ENCODE data around the gene MPEG1. TPM values are rescaled to one million over a fixed set of nuclear protein-coding genes. Genes with fewer than 3 reads are reported as not detected.

Gene MPEG1
- total RNA-seq, 1 donor from 2014 or later = not detected

- Histone ChIP-seq H3K36me3 (ENCODE audit: control insufficient read depth, insufficient read depth, low read length) (peaks cover 9% of the 10 kb centered on the region), H3K27me3 (ENCODE audit: control insufficient read depth, insufficient read depth, low read length) (no peaks in the 10 kb centered on the region), H3K4me3 (ENCODE audit: low read depth, low read length) (no peak overlapping the region)
- FAIRE-seq (no peak), DNase-seq (ENCODE audit: low read depth) (peak; percentile 38)
- TF ChIP-seq CTCF (IDR thresholded peaks at IDR 0.05; ENCODE audit: insufficient read depth, low read length, severe bottlenecking) = peak; percentile 84
These were observed 6.1 kb downstream of the MPEG1 start for GRCh38 chr11:59206635-59207034.

- H3K36me3 ChIP-seq (ENCODE audit: control insufficient read depth, insufficient read depth, low read length) = peaks cover 9% of the 10 kb centered on the region
- DNase-seq (ENCODE audit: low read depth) (no peak), FAIRE-seq (no peak)
- TF ChIP-seq CTCF (IDR thresholded peaks at IDR 0.05; ENCODE audit: insufficient read depth, low read length, severe bottlenecking) = no peak
- no peaks in the 10 kb centered on the region for H3K27me3 ChIP-seq (ENCODE audit: control insufficient read depth, insufficient read depth, low read length)
- no peak overlapping the region for H3K4me3 ChIP-seq (ENCODE audit: low read depth, low read length)
These were observed 7.1 kb downstream of the MPEG1 start for GRCh38 chr11:59205648-59206047.

GRCh38 chr11:59204746-59205145 lies 8.0 kb downstream of the MPEG1 start:
- Histone ChIP-seq H3K27me3 (ENCODE audit: control insufficient read depth, insufficient read depth, low read length) (no peaks in the 10 kb centered on the region), H3K4me3 (ENCODE audit: low read depth, low read length) (no peak overlapping the region), H3K36me3 (ENCODE audit: control insufficient read depth, insufficient read depth, low read length) (peaks cover 9% of the 10 kb centered on the region)
- TF ChIP-seq CTCF (IDR thresholded peaks at IDR 0.05; ENCODE audit: insufficient read depth, low read length, severe bottlenecking) = no peak
- FAIRE-seq (no peak), DNase-seq (ENCODE audit: low read depth) (no peak)

- no peaks in the 10 kb centered on the region for H3K27me3 ChIP-seq (ENCODE audit: control insufficient read depth, insufficient read depth, low read length)
- peak; percentile 46 for TF ChIP-seq CTCF (IDR thresholded peaks at IDR 0.05; ENCODE audit: insufficient read depth, low read length, severe bottlenecking)
- FAIRE-seq (no peak), DNase-seq (ENCODE audit: low read depth) (peak; percentile 45)
- H3K4me3 ChIP-seq (ENCODE audit: low read depth, low read length) = no peak overlapping the region
- peaks cover 10% of the 10 kb centered on the region for H3K36me3 ChIP-seq (ENCODE audit: control insufficient read depth, insufficient read depth, low read length)
These were observed 11.4 kb downstream of the MPEG1 start for GRCh38 chr11:59201353-59201752.

- FAIRE-seq (no peak), DNase-seq (ENCODE audit: low read depth) (no peak)
- Histone ChIP-seq H3K4me3 (ENCODE audit: low read depth, low read length) (no peak overlapping the region), H3K27me3 (ENCODE audit: control insufficient read depth, insufficient read depth, low read length) (no peaks in the 10 kb centered on the region), H3K36me3 (ENCODE audit: control insufficient read depth, insufficient read depth, low read length) (peaks cover 7% of the 10 kb centered on the region)
- no peak for TF ChIP-seq CTCF (IDR thresholded peaks at IDR 0.05; ENCODE audit: insufficient read depth, low read length, severe bottlenecking)
These were observed 12.3 kb downstream of the MPEG1 start for GRCh38 chr11:59200423-59200746.

All from bronchial epithelial cell (primary cell).